Measurements from ENCODE around the gene KCNIP2.
A peak's percentile ranks its signal among the peaks of the same experiment; 100 is the strongest.

The KCNIP2 gene

DNA sequence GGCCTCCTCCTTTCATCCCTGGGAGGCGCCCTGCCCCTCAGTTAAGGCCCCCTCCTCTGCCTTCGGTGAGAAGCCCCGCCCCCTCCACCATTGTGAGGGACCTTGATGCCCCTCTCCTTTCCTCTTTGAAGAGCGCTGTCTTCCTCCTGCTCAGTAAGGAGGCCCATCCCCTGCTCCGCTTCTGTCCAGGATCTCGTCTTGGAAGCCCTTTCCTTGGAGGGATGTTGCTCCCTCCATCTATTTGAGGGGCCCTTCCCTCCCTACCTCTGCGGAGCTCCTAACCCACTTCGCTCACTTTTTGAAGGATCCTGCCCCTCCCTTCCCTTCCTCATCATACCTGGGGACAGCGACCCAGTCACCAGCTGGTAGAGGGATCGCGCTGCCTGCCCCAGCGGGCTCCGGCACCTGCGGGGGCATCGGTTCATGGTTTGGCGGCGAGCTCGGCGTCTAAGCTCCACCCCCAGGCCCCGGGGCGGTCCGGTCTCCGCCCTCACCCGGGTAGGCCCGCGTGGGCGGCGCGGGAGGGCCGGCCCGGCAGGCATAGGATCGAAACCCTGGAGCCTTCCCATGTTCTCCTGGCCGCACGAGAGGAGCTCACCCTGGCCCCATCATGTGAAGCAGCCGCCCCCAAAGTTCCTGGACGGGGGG, 4.1 kb downstream of the KCNIP2 start:
- Histone ChIP-seq H3K36me3 (replicated peaks) (no peaks in the 10 kb centered on the region), H3K27ac (no peak overlapping the region), H3K27me3 (replicated peaks) (no peaks in the 10 kb centered on the region), H3K4me3 (ENCODE audit: low read depth, low read length) (peak overlapping the region; percentile 37)
- in situ Hi-C loops (cut with HindIII; ENCODE audit: low pct_ligation_motif_present, low sequenced_read_pairs): no loop called here
- DNase-seq: no peak
- TF ChIP-seq, protein P1, sequence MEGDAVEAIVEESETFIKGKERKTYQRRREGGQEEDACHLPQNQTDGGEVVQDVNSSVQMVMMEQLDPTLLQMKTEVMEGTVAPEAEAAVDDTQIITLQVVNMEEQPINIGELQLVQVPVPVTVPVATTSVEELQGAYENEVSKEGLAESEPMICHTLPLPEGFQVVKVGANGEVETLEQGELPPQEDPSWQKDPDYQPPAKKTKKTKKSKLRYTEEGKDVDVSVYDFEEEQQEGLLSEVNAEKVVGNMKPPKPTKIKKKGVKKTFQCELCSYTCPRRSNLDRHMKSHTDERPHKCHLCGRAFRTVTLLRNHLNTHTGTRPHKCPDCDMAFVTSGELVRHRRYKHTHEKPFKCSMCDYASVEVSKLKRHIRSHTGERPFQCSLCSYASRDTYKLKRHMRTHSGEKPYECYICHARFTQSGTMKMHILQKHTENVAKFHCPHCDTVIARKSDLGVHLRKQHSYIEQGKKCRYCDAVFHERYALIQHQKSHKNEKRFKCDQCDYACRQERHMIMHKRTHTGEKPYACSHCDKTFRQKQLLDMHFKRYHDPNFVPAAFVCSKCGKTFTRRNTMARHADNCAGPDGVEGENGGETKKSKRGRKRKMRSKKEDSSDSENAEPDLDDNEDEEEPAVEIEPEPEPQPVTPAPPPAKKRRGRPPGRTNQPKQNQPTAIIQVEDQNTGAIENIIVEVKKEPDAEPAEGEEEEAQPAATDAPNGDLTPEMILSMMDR (IDR thresholded peaks at IDR 0.05; ENCODE audit: low read depth, low read length, missing control alignments): no peak

DNA sequence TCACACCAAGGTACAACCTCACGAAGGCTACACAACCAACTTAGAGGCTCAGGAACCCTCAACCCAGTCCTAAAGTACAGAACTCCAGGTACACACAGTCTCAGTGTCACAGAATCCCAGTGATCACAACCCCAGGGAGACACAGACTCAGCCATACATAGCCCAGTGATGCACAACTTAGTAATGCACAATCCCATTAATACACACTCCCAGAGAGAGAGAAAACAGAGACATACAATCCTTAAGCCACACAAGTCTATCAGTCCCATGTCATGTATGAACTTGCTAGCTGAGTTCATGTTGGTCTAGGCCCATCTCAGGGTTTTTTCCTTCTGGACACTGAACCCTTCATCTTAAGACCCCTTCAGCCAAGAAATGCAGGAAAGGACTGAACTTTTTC, 4.6 kb downstream of the KCNIP2 start:
- Histone ChIP-seq H3K36me3 (replicated peaks) (no peaks in the 10 kb centered on the region), H3K27me3 (replicated peaks) (no peaks in the 10 kb centered on the region), H3K27ac (no peak overlapping the region), H3K4me3 (ENCODE audit: low read depth, low read length) (no peak overlapping the region)
- no peak for DNase-seq
- in situ Hi-C loops (cut with HindIII; ENCODE audit: low pct_ligation_motif_present, low sequenced_read_pairs): no loop called here
- TF ChIP-seq, protein P1 (IDR thresholded peaks at IDR 0.05; ENCODE audit: low read depth, low read length, missing control alignments): no peak

DNA sequence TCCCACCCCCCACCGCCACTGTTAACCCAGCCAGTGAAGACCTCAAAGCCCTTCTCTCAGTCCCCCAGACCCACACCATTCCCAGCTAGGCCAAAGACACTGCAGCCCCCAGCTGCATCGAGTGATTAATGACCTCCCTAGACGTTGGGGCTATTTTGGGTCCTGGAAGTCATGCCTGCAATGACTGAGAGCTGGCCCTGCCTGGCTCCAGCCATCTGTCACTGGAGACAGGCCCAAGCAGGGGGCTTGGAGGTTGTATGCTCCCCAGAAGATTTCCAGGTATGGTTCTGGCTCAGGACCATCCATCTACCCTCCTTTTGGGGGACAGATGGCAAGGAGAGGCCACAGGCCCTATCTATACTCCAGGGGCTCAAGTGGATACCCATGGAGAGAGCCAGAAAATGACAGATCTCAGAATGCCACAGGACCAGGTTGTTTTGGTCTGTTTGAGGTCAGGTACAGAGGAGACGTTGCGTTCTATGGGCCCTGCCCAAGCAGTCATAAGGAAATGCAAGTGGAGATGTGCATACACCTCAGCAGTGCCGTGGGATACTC, 5.1 kb downstream of the KCNIP2 start:
- TF ChIP-seq, protein P1 (IDR thresholded peaks at IDR 0.05; ENCODE audit: low read depth, low read length, missing control alignments): no peak
- no peaks in the 10 kb centered on the region for H3K36me3 ChIP-seq (replicated peaks)
- in situ Hi-C loops (cut with HindIII; ENCODE audit: low pct_ligation_motif_present, low sequenced_read_pairs): no loop called here

DNA sequence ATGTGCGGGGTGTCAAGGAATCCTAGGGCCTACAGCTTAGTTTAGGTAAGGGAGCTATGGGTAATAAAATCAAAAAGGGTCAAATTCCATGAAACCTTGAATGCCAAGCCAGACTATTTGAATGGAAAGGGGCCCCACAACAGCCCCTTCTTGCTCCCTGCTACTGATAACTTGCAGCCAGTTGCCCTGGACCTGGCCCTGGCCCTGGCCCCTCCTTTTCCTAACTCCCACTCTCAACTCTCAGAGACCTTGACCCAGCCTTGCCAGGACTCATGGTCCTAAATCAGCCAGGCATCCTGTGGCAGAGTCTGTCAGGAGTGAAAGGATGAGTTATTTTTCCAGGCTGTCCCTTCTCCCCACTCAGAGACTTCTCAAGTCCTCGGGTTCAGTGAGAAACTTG, 5.9 kb downstream of the KCNIP2 start:
- H3K4me3 ChIP-seq (ENCODE audit: low read depth, low read length): no peak overlapping the region
- no peak for DNase-seq
- H3K36me3 ChIP-seq (replicated peaks): no peaks in the 10 kb centered on the region
- TF ChIP-seq, protein P1 (IDR thresholded peaks at IDR 0.05; ENCODE audit: low read depth, low read length, missing control alignments): no peak
- H3K27me3 ChIP-seq (replicated peaks): no peaks in the 10 kb centered on the region
- no peak overlapping the region for H3K27ac ChIP-seq
- in situ Hi-C loops (cut with HindIII; ENCODE audit: low pct_ligation_motif_present, low sequenced_read_pairs): no loop called here

More for the DNA sequence above, 5.1 kb downstream of the KCNIP2 start:
- Histone ChIP-seq H3K4me3 (ENCODE audit: low read depth, low read length) (no peak overlapping the region), H3K27ac (no peak overlapping the region), H3K27me3 (replicated peaks) (no peaks in the 10 kb centered on the region)
- no peak for DNase-seq

DNA sequence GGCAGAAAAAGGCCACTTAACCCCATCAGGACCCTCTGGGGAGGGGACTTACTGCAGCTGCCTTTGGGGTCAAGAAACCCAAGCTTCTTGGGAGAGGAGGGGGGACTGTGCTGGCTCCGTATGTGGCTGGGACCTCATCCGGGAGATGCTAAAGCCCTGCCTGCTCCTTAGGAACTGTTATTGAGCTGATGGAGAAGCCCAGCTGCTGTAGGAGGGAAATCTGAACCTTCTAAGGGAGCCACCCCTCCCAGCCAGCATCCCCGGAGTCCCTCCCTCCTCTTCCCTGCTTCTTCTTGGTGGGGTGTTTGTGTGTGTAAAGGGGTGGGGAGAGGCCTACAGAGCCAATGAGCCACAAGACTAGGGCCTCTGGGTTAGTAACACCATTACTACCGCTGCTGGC, 8.2 kb downstream of the KCNIP2 start:
- Histone ChIP-seq H3K27ac (no peak overlapping the region), H3K27me3 (replicated peaks) (no peaks in the 10 kb centered on the region), H3K36me3 (replicated peaks) (no peaks in the 10 kb centered on the region), H3K4me3 (ENCODE audit: low read depth, low read length) (no peak overlapping the region)
- TF ChIP-seq, protein P1 (IDR thresholded peaks at IDR 0.05; ENCODE audit: low read depth, low read length, missing control alignments): no peak
- in situ Hi-C loops (cut with HindIII; ENCODE audit: low pct_ligation_motif_present, low sequenced_read_pairs): no loop called here
- DNase-seq: no peak

DNA sequence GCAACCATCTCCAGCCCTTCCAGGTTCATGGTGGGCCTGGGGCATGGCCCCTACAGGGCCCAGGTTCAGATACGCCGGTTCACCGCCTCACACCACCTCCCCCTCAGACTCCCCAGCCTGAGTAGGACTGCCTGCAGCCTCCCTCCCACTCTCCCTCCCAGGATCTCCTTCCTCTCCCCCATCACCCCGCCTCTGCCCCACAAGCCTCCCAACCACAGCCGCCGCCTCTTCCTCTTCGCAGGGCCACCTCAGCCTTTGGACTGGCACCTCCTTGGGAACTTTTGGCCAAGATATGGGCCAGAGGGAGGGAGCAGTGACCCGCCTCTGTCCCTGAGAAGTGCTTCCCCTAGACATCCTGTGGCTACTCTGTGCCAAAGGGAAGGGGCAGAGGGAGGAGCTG, 9.3 kb downstream of the KCNIP2 start:
- Histone ChIP-seq H3K27ac (no peak overlapping the region), H3K4me3 (ENCODE audit: low read depth, low read length) (no peak overlapping the region), H3K27me3 (replicated peaks) (no peaks in the 10 kb centered on the region), H3K36me3 (replicated peaks) (no peaks in the 10 kb centered on the region)
- no peak for DNase-seq
- TF ChIP-seq, protein P1 (IDR thresholded peaks at IDR 0.05; ENCODE audit: low read depth, low read length, missing control alignments): no peak
- in situ Hi-C loops (cut with HindIII; ENCODE audit: low pct_ligation_motif_present, low sequenced_read_pairs): no loop called here

Data from brain microvascular endothelial cell (primary cell).